Uterus (tissue), 4 donors: Measurements from ENCODE around the gene MMAB. TPM values are rescaled to one million over a fixed set of nuclear protein-coding genes. Genes with fewer than 3 reads are reported as not detected.

ENCODE experiments used
- DNase-seq, 2 donors: peaks; one replicate each; pipeline ENCODE4 v3.0.0-alpha.2; 2019 to 2020
- H3K27ac ChIP-seq, 2 donors: fragments of 200-600 bp; sonication (generic); 1 replicate in 1 of 2; 2 replicates in 1 of 2; pipeline ENCODE4 v1.5.1; 2016 to 2018
- H3K27me3 ChIP-seq, 2 donors: fragments of 200-600 bp; sonication (generic); one replicate each; pipeline ENCODE4 v1.5.1; 2018 to 2019; ENCODE audit warnings: control low read depth in 1 of 2
- H3K36me3 ChIP-seq, 2 donors: fragments of 200-600 bp; sonication (generic); one replicate each; pipeline ENCODE4 v1.5.1; 2019; ENCODE audit warnings: control low read depth in 1 of 2
- H3K4me1 ChIP-seq, 2 donors: fragments of 200-600 bp; sonication (generic); one replicate each; pipeline ENCODE4 v1.5.1; 2018 to 2019; ENCODE audit warnings: control low read depth in 1 of 2
- H3K4me3 ChIP-seq, 2 donors: fragments of 200-600 bp; sonication (generic); 1 replicate in 1 of 2; 2 replicates in 1 of 2; pipeline ENCODE4 v1.5.1; 2018 to 2019; ENCODE audit warnings: mild to moderate bottlenecking in 1 of 2
- H3K9me3 ChIP-seq, 2 donors: fragments of 200-600 bp; sonication (generic); one replicate each; pipeline ENCODE4 v1.5.1; 2019; ENCODE audit warnings: control low read depth in 1 of 2
- CTCF ChIP-seq, 4 experiments: fragments of 200-600 bp in 2 of 4; fragments of 450-650 bp in 2 of 4; sonication (generic) in 2 of 4; IDR thresholded peaks; one replicate each; pipeline ENCODE4 v1.5.1; 2016 to 2019; ENCODE audit warnings: antibody characterized with exemption in 4 of 4, mild to moderate bottlenecking in 2 of 4, moderate library complexity in 1 of 4
- POLR2A ChIP-seq, 2 donors: fragments of 450-650 bp; IDR thresholded peaks; one replicate each; pipeline ENCODE4 v1.6.1; 2016; ENCODE audit warnings: antibody characterized with exemption in 2 of 2, mild to moderate bottlenecking in 1 of 2, moderate library complexity in 1 of 2
- intact Hi-C: fragments of 100-400 bp; cut with DNase I; formaldehyde crosslinking; loops from one replicate; pipeline ENCODE4 v1.15.1; 2023; ENCODE audit warnings: low total_unique reads
- total RNA-seq, 4 donors: library from RNA; depleted of rRNA in 3 of 4; stranded (reverse); fragments of >200 nt in 3 of 4; gene quantifications; one replicate each; pipeline versions ENCODE4 v1.1.0 to v1.2.4, GENCODE V29; 2014 to 2023
- donor health status: DM: yes; HTN: yes; CAD: no.

Gene MMAB
- total RNA-seq, 4 donors from 2014 or later: 15.0 to 234 (median 21.5) TPM

- H3K27me3 ChIP-seq: no peaks in the 10 kb centered on the region
- no peak for DNase-seq
These were observed 2.4 kb upstream of the MMAB start for GRCh38 chr12:109575683-109576082.

GRCh38 chr12:109573914-109574244 lies 575 bp upstream of the MMAB start:
- H3K4me1 ChIP-seq: peaks cover 0 to 5% of the 10 kb centered on the region in 2 donors
- no peaks in the 10 kb centered on the region for H3K27me3 ChIP-seq
- no peaks in the 10 kb centered on the region for H3K36me3 ChIP-seq
- TF ChIP-seq CTCF (IDR thresholded peaks at IDR 0.05) (no peak), POLR2A (IDR thresholded peaks at IDR 0.05) (peak in 1 of 2 donors; percentile 4)
- peak overlapping the region; percentile 43 to 72 for H3K27ac ChIP-seq
- no peak for DNase-seq
- H3K9me3 ChIP-seq: no peaks in the 10 kb centered on the region
- peak overlapping the region; percentile 74 to 93 for H3K4me3 ChIP-seq
- intact Hi-C loops: no loop called here

More at GRCh38 chr12:109575683-109576082, 2.4 kb upstream of the MMAB start:
- intact Hi-C loops: no loop called here
- Histone ChIP-seq H3K4me3 (no peak overlapping the region), H3K9me3 (no peaks in the 10 kb centered on the region), H3K27ac (no peak overlapping the region), H3K36me3 (no peaks in the 10 kb centered on the region), H3K4me1 (peaks cover 0 to 5% of the 10 kb centered on the region in 2 donors)
- TF ChIP-seq CTCF (IDR thresholded peaks at IDR 0.05) (no peak), POLR2A (IDR thresholded peaks at IDR 0.05) (no peak)

GRCh38 chr12:109572506-109572845 lies 828 bp downstream of the MMAB start:
- Histone ChIP-seq H3K36me3 (no peaks in the 10 kb centered on the region), H3K27me3 (no peaks in the 10 kb centered on the region), H3K27ac (peak overlapping the region in 1 of 2 donors; percentile 89), H3K4me3 (peak overlapping the region; percentile 74 to 93), H3K4me1 (peaks cover 0 to 5% of the 10 kb centered on the region in 2 donors), H3K9me3 (no peaks in the 10 kb centered on the region)
- TF ChIP-seq POLR2A (IDR thresholded peaks at IDR 0.05) (no peak), CTCF (IDR thresholded peaks at IDR 0.05) (no peak)
- DNase-seq: no peak
- intact Hi-C loops: no loop called here

GRCh38 chr12:109571773-109572505 lies 1.4 kb downstream of the MMAB start:
- Histone ChIP-seq H3K36me3 (no peaks in the 10 kb centered on the region), H3K9me3 (no peaks in the 10 kb centered on the region), H3K4me1 (peaks cover 0 to 5% of the 10 kb centered on the region in 2 donors), H3K27me3 (no peaks in the 10 kb centered on the region), H3K4me3 (no peak overlapping the region), H3K27ac (no peak overlapping the region)
- DNase-seq: no peak
- intact Hi-C loops: no loop called here
- TF ChIP-seq POLR2A (IDR thresholded peaks at IDR 0.05) (no peak), CTCF (IDR thresholded peaks at IDR 0.05) (no peak)

GRCh38 chr12:109568486-109568885 lies 4.8 kb downstream of the MMAB start:
- H3K36me3 ChIP-seq: no peaks in the 10 kb centered on the region
- H3K9me3 ChIP-seq: no peaks in the 10 kb centered on the region
- no peak overlapping the region for H3K27ac ChIP-seq
- no peaks in the 10 kb centered on the region for H3K27me3 ChIP-seq
- intact Hi-C loops: no loop called here
- no peak for TF ChIP-seq POLR2A (IDR thresholded peaks at IDR 0.05)
- no peak for TF ChIP-seq CTCF (IDR thresholded peaks at IDR 0.05)
- peaks cover 0 to 5% of the 10 kb centered on the region in 2 donors for H3K4me1 ChIP-seq
- DNase-seq: no peak
- H3K4me3 ChIP-seq: no peak overlapping the region
